ENCODE data around the gene XAF1.
"Not testable (repeated sequence)": the region's sequence is repeated elsewhere in the genome, so short reads cannot be mapped to it uniquely, and the experiment has no call there.

Gene XAF1

GRCh38 chr17:6800422-6801027 lies 44.7 kb downstream of the XAF1 start:
- DNase-seq (ENCODE audit: low spot score) = no peak

GRCh38 chr17:6811510-6811909 lies 55.7 kb downstream of the XAF1 start:
- no peak for DNase-seq (ENCODE audit: low spot score)

GRCh38 chr17:6812295-6812694 lies 56.4 kb downstream of the XAF1 start:
- DNase-seq (ENCODE audit: low spot score) = no peak

DNA sequence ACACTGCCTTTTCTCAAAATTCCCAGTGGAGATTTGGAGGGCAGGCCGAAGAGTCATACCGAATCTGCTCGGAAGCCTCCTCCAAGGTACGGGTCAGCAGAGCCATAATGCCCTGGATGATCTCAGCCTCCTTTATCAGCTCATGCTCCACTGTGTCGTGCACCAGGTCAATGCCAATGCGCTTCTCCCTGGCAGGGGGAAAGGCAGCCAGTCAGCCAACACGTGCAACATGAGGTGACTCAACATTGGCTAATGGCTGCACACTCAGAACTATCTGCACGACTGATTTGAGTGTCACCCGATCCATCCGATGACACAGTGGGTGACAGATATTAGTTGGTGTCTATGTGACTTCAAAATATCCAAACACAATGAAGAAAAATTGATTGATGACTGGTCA lies 59.9 kb downstream of the XAF1 start:
- no peak for DNase-seq (ENCODE audit: low spot score)

DNA sequence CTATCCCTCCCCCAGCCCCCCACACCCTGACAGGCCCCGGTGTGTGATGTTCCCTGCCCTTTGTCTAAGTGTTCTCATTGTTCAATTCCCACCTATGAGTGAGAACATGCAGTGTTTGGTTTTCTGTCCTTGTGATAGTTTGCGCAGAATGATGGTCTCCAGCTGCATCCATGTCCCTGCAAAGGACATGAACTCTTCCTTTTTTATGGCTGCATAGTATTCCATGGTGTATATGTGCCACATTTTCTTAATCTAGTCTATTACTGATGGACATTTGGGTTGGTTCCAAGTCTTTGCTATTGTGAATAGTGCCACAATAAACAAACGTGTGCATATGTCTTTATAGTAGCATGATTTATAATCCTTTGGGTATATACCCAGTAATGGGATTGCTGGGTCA lies 60.5 kb downstream of the XAF1 start:
- DNase-seq (ENCODE audit: low spot score) = not testable (repeated sequence)

- no peak for DNase-seq (ENCODE audit: low spot score)
Observed at GRCh38 chr17:6818938-6819337, 63.1 kb downstream of the XAF1 start.

DNA sequence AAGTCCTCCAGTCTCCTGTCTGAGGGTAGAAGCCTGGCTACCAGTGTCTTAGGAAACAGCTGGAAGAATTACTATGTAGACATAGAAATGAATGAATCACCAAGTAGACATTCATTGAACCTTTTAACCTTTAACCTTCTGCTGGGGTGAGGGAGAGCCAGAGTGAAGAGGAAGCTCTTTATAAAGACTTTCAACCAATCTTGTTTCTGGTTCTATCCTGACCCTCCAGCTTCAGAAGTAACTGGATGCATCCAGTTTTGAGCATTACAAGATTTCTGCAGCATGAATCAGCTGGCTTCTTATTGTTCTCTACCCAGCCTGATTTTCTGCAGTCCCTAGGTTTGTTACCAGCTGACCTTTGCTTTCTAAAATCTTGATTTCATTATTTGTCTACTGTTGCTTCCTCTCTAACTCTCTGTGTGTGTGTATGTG lies 67.2 kb downstream of the XAF1 start:
- no peak for DNase-seq (ENCODE audit: low spot score)
